Head of caudate nucleus (tissue), 42 donors: ENCODE measurements around the gene CTNNBL1.

Experiments
- DNase-seq, 42 donors: peaks; one replicate each; pipeline versions ENCODE4 v3.0.0 to v3.0.0-alpha.2; 2020 to 2021; ENCODE audit warnings: mixed read lengths in 7 of 42
- intact Hi-C: fragments of 100-400 bp; cut with DNase I; formaldehyde crosslinking; loops from one replicate; pipeline ENCODE4 v1.15.0; 2022

CTNNBL1 gene

GRCh38 chr20:37918035-37918434, 224.2 kb downstream of the CTNNBL1 start:
- no peak for DNase-seq
- intact Hi-C loops = no loop called here

DNA sequence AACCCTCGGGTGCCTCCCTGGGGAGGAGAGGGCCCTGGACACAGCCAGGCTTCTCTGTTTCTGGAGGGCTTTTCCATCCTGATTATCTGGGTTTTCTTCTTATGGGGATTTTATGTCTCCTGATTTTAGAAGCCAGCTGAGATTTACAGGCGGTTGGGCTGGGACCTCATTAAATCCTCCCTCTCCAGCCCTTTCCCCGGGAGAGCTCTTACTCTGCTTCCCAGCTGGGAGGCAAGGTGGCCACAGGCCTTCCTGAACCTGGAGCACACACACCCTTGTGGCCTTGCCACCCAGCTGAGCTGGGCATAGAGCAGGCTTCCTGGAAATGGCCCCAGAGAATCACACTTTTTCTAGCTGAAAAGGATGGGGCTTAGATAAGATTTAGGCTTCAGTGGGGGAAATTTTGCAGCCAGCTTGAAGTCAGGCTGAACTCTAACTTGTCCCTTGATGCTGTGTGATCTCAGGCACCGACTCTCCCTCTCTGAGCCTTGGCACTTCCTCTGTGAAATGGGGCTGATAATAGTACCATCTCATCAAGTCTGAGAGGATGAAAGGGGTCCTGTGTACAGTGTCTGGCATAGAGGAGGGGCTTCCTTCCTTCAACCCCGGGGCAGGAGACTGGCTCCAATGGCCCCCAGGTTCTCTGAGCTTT, 225.7 kb downstream of the CTNNBL1 start:
- no peak for DNase-seq
- intact Hi-C loops = no loop called here

GRCh38 chr20:37920270-37920669, 226.4 kb downstream of the CTNNBL1 start:
- DNase-seq = no peak
- intact Hi-C loops = no loop called here

GRCh38 chr20:37920679-37921322, 227.0 kb downstream of the CTNNBL1 start:
- intact Hi-C loops = no loop called here
- DNase-seq = no peak

DNA sequence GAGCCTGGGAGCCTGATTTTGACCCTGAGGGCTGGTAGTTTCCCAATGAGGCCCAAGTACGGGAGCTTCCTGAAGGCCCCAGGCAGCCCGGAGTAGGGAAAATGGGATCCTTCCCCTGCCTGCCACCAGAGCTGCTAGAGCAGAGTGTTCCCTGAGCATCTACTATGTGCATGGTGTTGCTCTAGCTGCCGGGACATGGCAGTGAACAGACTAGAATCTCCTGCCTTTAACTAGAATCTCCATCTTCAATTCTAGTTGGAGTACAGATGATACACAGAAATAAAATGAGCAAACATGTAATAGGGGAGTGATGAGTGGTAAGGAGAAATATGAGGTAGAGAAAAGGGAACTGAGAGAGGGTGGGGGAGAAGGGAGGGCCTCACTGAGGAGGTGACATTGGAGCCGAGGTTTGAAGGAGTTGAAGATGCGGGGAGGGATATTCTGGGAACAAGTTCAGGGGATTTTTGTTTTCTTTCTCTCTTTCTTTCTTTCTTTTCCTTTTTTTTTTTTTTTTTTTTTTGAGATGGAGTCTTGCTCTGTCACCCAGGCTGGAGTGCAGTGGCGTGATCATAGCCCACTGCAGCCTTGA, 227.6 kb downstream of the CTNNBL1 start:
- intact Hi-C loops = no loop called here
- DNase-seq = no peak
